ENCODE measurements around the gene CYREN. TPM values are rescaled to one million over a fixed set of nuclear protein-coding genes. Genes with fewer than 3 reads are reported as not detected.

Gene CYREN
- total and polyA plus RNA-seq, 4 donors = 22.4 to 50.2 (median 39.7) TPM

DNA sequence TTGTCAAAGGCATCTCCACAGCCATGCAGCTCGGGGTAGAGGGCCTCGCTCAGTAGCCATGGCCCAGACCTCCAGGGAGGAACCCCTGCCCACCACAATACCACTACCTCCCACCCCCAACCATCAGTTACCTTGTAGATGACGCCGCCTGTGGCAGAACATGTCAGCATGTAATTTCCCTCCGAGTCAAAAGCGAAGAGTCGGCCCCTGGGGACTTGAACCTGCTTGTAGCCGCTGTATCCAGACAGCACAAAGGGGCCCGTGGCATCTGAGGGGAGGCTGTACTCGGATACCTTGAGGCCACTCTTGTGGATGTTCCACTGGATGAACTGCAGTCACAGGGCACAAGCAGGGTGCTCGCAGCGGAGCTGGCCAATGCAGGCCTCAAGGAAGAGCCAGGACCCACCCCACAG lies 16.3 kb upstream of the CYREN start:
- H3K36me3 ChIP-seq (ENCODE audit: control insufficient read depth in 4 of 4, insufficient read depth in 4 of 4, low read length in 4 of 4) = peaks cover 17 to 50% (median 36%) of the 10 kb centered on the region in 4 donors
- no peak for DNase-seq

DNA sequence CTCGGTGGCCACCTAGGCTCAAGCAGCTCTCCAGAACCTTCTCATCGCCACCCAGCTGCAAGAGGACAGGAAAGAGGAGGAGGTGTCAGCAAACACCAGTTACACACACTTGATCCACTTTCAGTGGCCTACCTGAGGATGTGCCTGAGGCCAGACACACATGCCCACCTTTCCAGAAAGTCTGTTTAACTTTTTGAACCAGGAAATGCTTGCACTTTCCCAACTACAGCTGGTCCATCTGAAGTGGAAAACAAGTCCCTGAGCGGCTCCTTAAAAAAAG lies 15.7 kb upstream of the CYREN start:
- ATAC-seq (ENCODE audit: insufficient read depth, low FRiP score) = no peak

More for the DNA sequence above, 16.3 kb upstream of the CYREN start:
- Histone ChIP-seq H3K27ac (ENCODE audit: low read depth in 1 of 2, low read length in 1 of 2) (no peak overlapping the region), H3K9me3 (ENCODE audit: control insufficient read depth in 4 of 4, insufficient read depth in 3 of 4, low read length in 3 of 4) (peaks cover 0 to 10% (median 2%) of the 10 kb centered on the region in 4 donors), H3K4me1 (ENCODE audit: control insufficient read depth in 5 of 5, insufficient read depth in 5 of 5, low read length in 5 of 5) (no peaks in the 10 kb centered on the region), H3K4me3 (no peak overlapping the region), H3K9ac (ENCODE audit: insufficient read depth in 1 of 2, low read length in 2 of 2) (no peak overlapping the region), H3K27me3 (ENCODE audit: control insufficient read depth in 3 of 3, insufficient read depth in 3 of 3, low read length in 2 of 3) (no peaks in the 10 kb centered on the region)
- ATAC-seq (ENCODE audit: insufficient read depth, low FRiP score) = no peak
- TF ChIP-seq, protein P1, sequence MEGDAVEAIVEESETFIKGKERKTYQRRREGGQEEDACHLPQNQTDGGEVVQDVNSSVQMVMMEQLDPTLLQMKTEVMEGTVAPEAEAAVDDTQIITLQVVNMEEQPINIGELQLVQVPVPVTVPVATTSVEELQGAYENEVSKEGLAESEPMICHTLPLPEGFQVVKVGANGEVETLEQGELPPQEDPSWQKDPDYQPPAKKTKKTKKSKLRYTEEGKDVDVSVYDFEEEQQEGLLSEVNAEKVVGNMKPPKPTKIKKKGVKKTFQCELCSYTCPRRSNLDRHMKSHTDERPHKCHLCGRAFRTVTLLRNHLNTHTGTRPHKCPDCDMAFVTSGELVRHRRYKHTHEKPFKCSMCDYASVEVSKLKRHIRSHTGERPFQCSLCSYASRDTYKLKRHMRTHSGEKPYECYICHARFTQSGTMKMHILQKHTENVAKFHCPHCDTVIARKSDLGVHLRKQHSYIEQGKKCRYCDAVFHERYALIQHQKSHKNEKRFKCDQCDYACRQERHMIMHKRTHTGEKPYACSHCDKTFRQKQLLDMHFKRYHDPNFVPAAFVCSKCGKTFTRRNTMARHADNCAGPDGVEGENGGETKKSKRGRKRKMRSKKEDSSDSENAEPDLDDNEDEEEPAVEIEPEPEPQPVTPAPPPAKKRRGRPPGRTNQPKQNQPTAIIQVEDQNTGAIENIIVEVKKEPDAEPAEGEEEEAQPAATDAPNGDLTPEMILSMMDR (IDR thresholded peaks at IDR 0.05; ENCODE audit: control extremely low read depth, extremely low read depth) = no peak
- WGBS, 2 donors = 86 to 88% methylated on average over 12 of the region's 12 CpGs

DNA sequence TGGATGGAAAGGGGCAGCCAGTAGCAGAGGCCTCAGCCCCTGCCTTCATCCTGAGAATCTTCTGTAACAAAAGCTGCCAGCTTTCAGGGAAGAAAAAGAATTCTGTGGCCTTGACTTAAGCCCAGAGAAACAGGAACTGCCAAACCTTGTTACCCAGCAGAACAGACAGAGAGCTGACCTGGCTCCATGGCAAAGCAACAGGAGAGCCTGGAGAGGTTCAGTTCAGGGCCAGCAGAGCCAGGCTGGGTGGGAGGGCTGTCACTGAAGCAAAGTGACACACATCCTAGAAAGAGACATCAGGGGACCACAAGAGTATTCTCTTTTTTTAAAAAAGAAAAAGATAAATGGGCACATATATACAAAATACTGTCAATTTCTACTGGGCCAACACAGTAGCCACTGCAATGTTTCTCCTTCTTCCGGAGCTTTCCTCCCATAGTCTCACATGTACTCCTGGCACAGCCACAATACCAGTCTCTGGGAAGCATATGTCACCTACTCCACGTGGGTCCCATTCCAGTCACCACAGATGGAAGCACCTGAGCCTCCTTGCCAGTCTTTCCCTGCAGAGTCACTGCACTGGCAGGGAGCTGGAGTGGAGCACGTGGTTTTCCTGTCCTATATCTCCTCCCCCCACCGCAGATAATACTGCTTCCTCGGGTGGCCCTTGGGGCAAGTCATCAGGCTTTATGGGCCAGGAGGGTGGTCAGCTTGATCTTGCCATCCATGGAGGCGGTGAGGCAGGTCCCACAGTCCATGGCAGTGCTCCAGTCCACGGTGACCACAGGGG lies 15.2 kb upstream of the CYREN start:
- ATAC-seq (ENCODE audit: insufficient read depth, low FRiP score) (no peak), DNase-seq (no peak)
- Histone ChIP-seq H3K4me1 (ENCODE audit: control insufficient read depth in 5 of 5, insufficient read depth in 5 of 5, low read length in 5 of 5) (no peaks in the 10 kb centered on the region), H3K9ac (ENCODE audit: insufficient read depth in 1 of 2, low read length in 2 of 2) (no peak overlapping the region), H3K4me3 (no peak overlapping the region), H3K36me3 (ENCODE audit: control insufficient read depth in 4 of 4, insufficient read depth in 4 of 4, low read length in 4 of 4) (peaks cover 23 to 50% (median 41%) of the 10 kb centered on the region in 4 donors), H3K27me3 (ENCODE audit: control insufficient read depth in 3 of 3, insufficient read depth in 3 of 3, low read length in 2 of 3) (no peaks in the 10 kb centered on the region), H3K9me3 (ENCODE audit: control insufficient read depth in 4 of 4, insufficient read depth in 3 of 4, low read length in 3 of 4) (peaks cover 6 to 13% (median 12%) of the 10 kb centered on the region in 4 donors), H3K27ac (ENCODE audit: low read depth in 1 of 2, low read length in 1 of 2) (no peak overlapping the region)
- 77 to 85% methylated on average over 7 of the region's 7 CpGs for WGBS, 2 donors
- TF ChIP-seq, protein P1 (IDR thresholded peaks at IDR 0.05; ENCODE audit: control extremely low read depth, extremely low read depth) = no peak

More for the DNA sequence above, 15.7 kb upstream of the CYREN start:
- DNase-seq = no peak
- H3K9me3 ChIP-seq (ENCODE audit: control insufficient read depth in 4 of 4, insufficient read depth in 3 of 4, low read length in 3 of 4) = peaks cover 3 to 10% (median 7%) of the 10 kb centered on the region in 4 donors
- TF ChIP-seq, protein P1 (IDR thresholded peaks at IDR 0.05; ENCODE audit: control extremely low read depth, extremely low read depth) = no peak
- no peaks in the 10 kb centered on the region for H3K4me1 ChIP-seq (ENCODE audit: control insufficient read depth in 5 of 5, insufficient read depth in 5 of 5, low read length in 5 of 5)
- H3K27ac ChIP-seq (ENCODE audit: low read depth in 1 of 2, low read length in 1 of 2) = no peak overlapping the region
- no peak overlapping the region for H3K9ac ChIP-seq (ENCODE audit: insufficient read depth in 1 of 2, low read length in 2 of 2)
- no peak overlapping the region for H3K4me3 ChIP-seq
- WGBS, 2 donors = 88 to 93% methylated on average over 3 of the region's 3 CpGs
- no peaks in the 10 kb centered on the region for H3K27me3 ChIP-seq (ENCODE audit: control insufficient read depth in 3 of 3, insufficient read depth in 3 of 3, low read length in 2 of 3)
- H3K36me3 ChIP-seq (ENCODE audit: control insufficient read depth in 4 of 4, insufficient read depth in 4 of 4, low read length in 4 of 4) = peaks cover 20 to 50% (median 39%) of the 10 kb centered on the region in 4 donors

All from lung (tissue), 12 donors.